GM21447 (cell line): Measurements from ENCODE around the gene MBNL1.

Experiments
- ATAC-seq: cut with Tn5 transposase; IDR thresholded peaks from one replicate; pipeline ENCODE4 v1.9.1; 2021; ENCODE audit not compliant: unreplicated experiment

The MBNL1 gene

DNA sequence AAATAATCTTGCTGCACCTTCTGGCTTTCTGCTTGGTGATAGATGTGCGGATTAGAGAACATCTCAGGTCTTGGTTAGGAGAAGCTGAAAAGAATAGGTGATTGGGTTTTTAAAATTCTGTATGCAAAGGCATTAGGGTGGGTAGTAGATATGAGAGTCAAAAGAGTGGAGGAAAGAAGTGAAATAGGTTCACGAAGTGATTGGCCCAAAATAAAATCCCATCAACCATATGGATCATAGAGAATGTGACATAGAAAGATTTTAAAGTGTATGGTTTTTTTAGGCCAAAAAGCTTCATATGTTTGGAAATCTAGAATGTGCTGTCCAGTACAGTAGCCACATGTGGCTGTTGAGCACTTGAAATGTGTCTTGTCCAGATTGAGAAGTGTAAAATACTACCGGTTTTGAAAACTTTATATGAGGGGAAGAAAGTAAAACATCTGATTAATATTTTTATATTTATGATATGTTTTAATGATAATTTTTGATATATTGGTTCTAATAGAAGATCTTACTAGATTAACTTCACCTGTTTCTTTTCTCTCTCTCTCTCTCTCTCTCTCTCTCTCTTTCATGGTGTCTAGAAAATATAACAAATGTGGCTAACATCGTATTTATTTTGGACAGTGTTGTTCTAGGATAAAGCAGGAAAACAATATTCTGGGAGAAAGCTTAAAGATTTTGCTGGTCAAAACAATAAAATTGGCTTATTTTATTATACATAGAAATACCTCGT is 2.9 kb downstream of the MBNL1 start:
- no peak for ATAC-seq

DNA sequence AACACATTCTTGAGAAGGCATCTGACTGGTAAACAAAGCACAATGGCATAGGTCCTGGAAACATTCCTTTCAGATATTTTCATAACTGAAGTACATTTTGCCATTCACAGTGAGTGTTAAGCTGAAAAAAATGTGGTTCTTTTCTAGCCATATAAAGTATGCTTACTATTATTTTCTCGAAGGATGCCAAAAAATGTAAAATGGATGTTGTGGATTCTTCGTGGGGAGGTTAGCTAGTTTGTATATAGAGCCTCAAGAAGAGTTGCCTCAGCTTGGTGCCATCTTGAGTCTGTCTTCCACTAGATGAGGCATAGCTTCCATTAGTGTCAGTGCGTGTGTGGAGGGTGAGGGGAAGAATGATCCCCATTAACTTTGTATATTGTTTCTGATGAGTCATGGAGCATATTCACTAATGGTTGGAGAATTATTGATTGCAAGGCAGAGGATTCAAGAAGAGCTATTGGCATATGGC is 4.1 kb downstream of the MBNL1 start:
- no peak for ATAC-seq

DNA sequence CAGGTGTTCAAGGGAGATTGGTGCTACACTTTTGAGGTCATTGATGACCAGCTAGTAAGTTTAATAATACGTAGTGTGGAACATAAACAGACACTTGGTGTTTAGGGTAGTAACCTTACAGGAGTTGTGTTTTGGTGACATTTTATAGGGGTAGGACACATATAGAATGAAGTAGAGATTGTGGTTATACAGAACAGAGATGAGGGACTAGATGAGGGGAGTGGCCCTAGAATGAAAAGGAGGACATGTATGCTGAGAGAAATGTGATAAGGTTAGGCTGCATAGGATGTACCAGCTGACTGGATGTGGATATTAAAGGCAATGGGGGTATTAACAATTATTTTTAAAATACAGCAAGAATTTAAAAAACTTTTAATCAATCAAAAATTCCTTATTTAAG is 8.0 kb downstream of the MBNL1 start:
- no peak for ATAC-seq

DNA sequence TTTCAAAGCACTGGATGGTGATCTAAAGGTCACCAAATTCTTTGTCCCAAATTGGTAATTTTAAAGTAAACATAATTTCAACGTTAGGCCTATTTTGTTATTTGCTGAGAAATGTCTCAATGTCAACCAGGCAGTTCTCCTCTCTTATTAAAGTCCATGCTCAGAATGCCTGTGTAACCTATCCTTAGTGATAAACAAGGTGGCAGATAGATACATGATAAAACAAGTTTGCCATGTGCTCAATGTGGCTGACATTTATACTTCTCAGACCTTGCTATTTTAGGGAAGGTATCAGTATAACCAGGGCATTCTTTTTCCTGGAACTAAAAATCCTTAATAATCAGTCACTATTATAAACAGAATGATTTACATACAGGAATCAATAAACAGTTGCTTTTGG is 8.5 kb downstream of the MBNL1 start:
- no peak for ATAC-seq

DNA sequence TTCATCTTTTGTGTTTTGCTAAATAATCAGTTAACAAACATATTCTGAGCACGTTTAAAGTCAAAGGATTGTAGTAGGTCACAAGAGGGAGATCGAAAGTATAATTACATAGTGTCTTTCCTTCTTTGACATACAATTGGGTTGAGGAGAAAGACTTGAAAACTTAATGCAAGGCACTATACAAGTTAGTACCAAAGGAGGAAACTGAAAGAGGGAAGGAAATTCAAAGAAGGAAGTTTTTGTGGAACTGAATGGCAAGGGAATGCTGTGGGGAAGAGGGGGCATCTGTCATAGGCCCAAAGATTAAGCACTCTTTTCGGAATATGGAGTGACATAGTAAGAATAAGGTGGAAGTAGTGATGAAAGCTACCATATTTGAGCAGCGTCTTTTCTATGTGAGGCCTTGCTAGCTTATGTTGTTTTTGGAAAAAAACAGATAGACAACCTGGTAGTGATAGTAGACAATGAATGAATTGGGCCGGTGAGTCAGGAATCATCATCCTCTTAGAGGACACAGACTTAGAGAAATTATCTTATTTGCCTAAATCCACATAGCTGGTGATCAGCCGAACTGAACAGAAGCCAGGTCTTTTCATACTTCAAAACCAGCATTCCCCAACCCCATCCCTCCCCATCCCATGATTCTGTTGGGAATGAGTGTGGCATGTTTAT is 10.2 kb downstream of the MBNL1 start:
- ATAC-seq, result no peak

DNA sequence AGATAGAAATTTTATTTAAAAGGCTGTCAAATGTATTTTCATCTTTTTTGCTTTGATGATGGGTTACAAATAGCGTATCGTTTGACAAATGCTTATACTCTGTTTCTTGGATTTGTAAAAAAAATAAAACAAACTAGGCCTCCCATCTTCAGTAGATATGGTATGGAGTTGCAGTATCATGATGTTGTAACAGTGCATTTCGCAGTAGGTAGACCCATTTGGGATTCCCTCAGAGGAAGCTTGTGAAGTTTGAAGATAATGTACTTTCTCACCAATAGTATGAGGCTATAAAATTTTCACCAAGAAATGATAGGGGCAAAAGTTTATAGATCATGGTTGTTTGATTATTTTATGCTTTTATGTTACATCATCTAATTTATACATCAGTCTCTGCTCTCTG is 10.8 kb downstream of the MBNL1 start:
- ATAC-seq, result no peak

DNA sequence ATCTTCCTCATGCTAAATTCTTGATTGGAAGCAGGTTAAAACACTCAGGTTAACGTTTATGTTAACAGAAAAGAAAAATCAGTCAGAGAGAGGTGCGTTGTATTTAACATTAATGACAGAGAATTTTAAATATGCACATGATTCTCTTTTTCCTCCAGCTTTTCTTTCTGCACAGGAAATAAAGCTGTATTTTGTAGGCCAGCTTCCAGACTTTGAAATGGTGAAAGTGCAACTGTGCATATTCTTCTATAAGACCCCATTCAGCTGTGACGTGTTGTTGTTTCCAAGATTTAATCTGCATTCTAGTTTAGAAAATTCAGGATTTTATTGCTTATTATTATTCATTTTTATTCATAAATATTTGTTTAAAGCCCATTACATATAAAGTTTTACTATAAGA is 11.8 kb downstream of the MBNL1 start:
- ATAC-seq, result no peak

DNA sequence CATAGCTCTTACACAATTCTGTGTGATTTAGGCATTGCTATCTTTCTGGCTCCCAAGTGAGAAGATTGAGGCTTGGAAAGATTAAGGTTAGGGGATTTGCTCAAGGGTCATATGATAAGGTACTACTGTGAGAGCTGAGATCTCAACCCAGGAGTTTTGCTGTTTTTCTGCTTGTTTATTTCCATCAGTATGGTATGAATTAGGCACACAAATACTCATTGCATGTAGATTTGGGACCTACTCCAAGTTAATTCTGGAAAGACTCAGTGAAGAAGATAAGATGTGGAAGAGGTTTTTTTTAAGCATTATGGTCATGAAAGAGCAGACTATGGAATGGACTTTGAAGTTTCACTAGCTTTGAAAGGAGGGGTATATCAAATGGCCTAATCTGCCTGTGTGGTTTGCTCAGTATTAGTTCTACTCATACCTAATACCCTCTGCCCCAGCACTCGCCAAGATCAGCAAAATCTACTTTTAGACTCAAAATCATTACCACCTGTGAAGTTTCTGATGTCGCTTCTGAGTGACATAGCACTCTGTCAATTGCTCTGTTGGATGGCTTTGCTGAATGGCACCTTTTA is 12.5 kb downstream of the MBNL1 start:
- ATAC-seq, result peak; percentile 61

DNA sequence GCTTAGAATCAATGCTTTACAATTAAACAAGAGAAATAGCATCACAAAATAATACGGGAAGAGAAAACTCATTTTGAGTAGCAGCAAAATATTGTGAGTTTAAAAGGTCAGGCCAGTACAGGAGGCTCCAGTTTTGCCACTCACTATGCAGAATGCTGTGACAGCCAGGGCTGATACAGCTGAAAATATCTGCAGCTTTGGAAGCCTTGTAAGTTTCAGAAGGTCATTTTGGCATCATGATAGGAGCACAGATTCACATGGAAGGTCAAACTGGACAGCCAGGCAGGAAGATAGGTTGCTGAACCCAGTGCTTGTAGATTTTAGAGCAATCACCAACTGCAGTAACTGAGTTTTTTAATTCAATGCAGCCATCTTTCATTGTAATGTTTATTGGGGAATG is 14.1 kb downstream of the MBNL1 start:
- no peak for ATAC-seq

DNA sequence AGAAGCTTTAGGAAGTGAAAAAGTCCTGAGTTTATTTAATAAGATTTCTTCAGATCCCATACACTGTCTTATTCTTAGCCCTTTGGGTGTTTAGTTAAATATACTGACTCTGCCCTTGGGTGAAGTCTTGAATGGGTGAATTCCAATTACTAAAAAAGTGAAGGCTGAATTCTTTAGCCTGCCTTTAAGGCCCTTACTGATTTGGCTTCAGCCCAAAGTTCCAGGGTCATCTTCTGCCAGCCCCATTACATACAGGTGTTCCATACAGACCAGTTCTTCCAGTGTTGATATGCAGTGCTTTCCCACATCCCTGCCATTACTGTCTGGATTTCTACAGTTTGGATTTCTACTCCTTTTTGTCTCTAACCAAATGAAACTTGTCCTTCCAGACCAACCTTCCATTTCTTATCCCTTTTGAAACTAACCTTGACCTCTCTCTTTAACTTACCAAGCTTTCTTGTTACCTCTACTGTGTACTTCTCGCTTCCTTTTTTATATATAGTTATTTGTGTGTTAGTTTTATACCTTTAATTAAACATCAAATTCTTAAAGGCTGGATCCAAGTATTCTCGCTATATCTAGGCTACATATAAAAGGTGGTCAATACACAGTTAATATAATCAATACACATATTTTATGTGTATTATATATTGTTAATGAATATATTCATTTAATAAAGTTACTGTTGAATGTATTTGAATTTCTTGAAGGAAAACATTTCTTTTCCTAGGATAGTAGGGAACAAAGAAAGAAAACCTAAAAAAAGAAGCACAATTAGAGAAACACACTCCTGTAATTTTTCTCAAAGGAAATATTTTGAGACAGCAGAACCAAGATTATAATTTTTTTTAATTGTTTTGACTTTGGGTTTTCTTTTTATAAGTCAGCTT is 15.0 kb downstream of the MBNL1 start:
- ATAC-seq, result no peak

DNA sequence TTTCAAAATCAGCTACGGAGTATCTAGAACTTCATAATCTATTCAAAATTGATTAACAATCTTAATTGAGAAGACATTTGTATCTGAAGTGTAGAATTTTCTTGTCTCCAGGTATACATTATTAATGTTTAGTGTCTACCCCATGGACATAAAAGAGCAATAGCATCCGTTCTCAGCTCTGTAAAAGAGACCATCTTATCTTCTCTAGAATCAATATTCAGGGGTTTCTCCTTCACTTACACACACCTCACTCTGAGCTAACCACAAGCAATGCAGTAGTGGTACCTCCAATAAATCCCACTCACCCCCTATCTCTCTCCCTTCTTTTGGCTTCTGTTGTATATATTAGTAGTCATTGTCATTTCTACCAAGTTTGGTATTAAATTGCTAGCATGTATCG is 16.2 kb downstream of the MBNL1 start:
- ATAC-seq, result no peak

DNA sequence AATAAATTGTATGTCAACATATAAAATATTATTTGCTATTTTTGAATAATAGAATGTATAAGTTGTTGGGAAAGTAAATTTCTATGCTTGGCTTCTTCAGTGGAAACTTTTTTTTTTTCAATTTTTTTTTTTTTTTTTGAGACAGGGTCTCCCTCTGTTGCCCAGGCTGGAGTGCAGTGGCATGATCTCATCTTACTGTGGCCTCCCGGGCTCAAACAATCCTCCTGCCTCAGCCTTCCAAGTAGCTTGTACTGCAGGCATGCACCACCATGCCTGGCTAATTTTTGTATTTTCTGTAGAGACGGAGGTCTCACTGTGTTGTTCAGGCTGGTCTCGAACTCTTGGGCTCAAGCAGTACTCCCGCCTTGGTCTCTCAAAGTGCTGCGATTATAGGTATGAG is 16.8 kb downstream of the MBNL1 start:
- no peak for ATAC-seq

DNA sequence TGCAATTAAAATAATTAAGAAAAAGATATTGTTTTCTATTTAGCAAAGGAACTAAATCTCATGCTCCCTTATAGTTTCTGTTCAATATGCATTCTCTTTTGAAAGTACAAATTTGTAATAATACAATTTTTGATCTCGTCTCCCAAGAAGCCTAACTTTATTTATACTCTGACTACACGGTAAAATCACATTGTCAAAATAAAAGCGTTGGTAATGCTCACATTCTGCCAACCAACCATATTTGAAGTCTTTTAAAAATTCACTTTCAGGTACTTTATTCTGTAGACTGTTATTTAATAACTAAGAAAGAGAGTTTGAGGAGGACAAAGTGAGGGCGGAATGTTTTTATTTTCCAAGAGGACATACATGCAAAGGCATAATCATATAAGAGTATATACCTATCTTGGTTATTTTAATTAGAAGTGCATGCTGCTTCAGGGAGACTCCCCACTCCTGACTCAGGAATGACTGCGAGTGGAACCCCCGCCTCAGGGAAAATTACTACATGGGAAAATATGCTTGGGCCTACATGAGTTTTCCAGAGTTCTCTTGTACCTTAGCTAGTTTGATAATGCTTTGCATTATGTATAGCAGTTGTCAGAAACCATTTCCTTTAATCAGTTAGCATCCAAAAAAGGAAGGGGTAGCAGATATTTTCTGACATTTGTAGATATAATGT is 19.3 kb downstream of the MBNL1 start:
- no peak for ATAC-seq

DNA sequence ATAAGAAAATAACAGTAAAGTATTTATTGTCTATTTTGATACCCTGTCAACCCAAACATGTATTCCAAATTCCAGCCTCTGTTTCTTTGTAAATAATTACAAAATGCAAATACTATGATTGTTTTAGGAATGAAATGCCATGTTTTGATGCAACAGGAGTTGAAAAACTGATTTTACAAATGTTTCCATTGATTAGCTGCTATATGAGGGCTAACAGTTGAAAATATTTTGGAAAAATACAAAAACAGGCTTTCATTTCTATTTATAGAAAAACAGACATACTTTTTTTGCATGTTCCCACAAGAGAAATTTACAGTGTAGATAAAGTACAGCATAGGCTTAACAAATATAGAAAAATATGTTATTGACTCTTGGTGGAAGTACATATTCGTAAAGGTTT is 20.0 kb downstream of the MBNL1 start:
- no peak for ATAC-seq

DNA sequence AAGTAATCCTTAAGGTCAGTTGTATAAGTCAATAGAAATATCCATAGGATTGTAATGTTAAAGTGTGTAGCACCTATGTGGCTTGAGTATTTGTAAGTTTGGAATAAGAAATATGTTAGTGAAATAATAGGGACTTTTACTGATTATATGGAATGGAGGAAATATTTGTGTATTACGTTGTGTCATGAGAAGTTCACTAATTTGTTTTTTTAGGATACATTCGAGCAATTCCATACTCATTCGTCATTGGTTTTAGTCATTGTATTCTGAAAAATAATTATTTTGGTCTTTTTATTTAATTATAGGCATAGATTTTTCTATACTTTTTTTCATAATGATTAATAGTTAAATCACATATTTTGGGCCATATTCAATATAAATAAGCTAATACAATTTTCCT is 21.0 kb downstream of the MBNL1 start:
- ATAC-seq, result no peak

DNA sequence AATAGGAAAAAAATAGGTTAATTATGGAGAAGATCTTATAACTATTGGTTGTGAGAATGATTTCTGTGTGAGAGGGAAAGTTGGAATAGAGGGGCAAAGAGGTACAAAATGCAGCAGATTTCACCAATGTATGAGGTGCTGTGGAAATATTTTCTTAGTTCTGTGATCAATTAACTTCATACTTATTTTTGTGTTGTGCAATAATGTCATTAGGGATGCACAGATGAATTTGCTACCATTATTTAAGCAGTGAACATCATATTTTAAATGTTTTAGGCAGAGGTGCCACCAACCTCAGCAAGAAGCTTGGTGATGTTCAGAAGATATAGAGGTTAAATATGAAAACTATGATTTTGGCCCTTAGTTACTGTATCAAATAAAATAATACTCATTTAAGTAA is 21.6 kb downstream of the MBNL1 start:
- ATAC-seq, result no peak

DNA sequence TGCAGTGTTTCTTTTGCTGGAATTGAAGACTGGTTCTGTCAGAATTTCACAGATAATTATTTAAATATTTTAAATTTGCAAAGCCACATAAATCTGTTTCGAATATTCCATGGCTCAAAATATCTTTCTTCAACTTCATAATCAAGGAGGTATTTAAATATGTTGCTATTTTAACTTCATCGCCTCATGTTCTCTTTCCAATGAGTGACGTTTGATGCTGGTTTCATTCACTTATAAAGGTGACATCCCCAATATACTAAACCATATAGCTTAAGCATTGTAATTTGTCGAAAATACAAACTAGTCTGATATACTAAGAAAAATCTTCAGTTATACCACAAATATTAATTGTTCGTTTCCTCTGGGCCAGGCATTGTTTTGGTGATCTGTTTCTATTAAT is 22.5 kb downstream of the MBNL1 start:
- ATAC-seq, result no peak

DNA sequence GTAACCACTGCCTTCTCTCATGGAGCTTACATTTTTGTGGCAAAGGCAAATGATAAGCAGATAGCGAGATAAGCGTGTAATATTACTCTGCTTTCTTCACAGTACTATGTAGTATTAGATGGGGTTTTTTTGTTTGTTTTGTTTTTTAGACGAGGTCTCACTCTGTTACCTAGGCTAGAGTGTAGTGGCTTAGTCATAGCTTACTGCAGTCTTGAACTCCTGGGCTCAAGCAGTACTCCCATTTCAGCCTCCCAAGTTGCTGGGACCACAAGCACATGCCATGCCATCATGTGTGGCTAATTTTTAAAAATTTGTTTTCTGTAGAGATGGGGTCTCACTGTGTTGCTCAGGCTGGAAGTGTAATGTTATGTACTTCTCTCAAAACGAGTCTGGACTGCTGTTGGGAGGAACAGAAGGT is 22.9 kb downstream of the MBNL1 start:
- ATAC-seq, result no peak

DNA sequence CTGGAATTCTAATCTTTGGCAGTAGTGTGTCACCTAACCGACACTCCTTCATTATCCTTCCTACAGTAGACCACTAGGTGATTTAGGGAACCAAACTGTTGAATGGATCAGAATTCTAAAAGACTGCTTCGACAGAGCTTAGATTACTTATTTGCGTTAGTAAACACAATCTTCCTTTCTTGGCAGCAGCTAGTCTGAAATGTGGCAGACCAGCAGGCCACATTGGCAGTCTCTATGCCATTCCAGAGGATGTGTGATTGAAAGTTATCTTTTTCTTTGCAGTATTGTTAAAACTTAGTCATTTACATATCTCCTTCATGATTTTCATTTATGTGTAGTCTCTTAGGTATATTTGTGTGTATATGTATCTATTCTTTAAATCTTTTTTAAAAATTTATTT is 23.6 kb downstream of the MBNL1 start:
- no peak for ATAC-seq

DNA sequence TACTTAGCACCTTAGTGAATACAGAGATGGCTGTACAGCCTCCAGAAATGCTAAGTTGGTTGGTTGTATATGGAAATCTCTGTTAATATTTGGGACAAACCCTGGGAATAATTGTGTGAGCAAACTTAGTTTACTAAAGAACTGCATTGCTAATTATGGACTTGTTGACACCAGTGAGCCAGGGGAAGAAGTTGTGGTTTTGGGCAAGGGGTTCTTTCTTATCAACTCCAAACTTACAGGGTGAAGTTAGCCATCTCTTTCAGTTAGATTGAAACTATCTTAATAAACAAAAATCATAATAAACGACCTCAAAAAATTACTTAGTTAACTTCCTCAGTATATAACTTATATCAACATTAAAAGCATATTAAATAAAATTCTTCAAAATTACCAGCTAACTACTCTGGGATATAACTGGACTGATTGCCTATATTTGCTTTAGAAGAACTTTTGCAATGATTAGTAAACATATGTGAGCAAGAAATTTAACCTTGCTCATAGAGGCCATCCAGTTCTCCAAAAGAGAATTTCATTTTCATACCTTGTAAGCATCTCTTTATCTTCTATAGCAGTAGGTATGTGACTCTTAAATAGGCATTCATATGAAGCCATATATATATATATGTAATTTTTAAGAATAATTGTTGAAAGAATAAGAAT is 24.7 kb downstream of the MBNL1 start:
- ATAC-seq, result no peak
